NCI-H748 (cell line): ENCODE measurements around the gene CNOT4.
"Not testable (repeated sequence)": the region's sequence is repeated elsewhere in the genome, so short reads cannot be mapped to it uniquely, and the experiment has no call there.

ENCODE experiments used
- DNase-seq: peaks from one replicate; lab custom pipeline; 2025; ENCODE audit not compliant: unreplicated experiment; lab: John Stamatoyannopoulos, UW

CNOT4 gene

GRCh38 chr7:135366843-135367508 is 142.9 kb downstream of the CNOT4 start:
- DNase-seq, result no peak

- DNase-seq, result no peak
Observed at GRCh38 chr7:135365721-135366120, 144.2 kb downstream of the CNOT4 start.

DNA sequence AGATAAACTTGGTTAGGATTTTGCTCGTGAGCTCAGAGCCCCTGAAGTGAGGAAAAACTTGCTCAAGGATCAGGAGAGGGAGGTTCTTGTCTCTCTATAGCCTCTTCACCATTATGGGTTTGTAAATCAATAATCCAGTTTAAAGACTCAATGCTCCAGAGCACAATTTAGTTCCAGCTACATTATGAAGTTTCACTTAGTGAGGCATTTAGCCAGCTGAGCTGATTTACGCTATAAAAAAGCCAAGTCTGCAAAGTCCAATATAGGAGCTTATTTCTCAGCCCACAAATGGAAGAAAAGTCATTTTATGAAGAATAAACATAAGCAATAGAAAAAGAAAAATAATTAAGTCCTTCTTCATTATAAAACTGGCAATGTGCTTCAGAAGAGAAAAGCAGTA is 145.7 kb downstream of the CNOT4 start:
- no peak for DNase-seq

GRCh38 chr7:135362871-135363270 is 147.0 kb downstream of the CNOT4 start:
- no peak for DNase-seq

- DNase-seq, result no peak
Observed at GRCh38 chr7:135361788-135362187, 148.1 kb downstream of the CNOT4 start.

GRCh38 chr7:135359615-135360014 is 150.3 kb downstream of the CNOT4 start:
- no peak for DNase-seq

- no peak for DNase-seq
Observed at GRCh38 chr7:135355377-135356048, 154.4 kb downstream of the CNOT4 start.

DNA sequence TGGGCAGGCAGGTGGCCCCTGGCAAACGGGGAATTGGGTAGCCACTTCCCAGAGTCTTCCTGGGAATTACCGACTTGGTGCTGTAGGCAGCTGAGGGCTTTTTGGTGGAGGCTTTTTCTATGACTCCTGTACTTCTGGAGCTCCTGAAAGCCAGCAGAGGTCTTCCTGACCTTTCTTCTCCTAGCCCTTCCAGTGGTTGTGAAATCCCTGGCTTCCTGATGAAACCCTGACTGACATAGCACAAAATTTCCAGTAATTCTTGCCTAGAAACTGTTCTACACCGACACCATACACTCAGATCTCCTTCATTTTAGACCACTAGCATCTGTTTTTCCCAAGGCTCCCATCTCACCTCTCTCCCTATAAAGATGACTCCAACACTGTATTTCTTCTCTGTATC is 156.1 kb downstream of the CNOT4 start:
- DNase-seq, result no peak

DNA sequence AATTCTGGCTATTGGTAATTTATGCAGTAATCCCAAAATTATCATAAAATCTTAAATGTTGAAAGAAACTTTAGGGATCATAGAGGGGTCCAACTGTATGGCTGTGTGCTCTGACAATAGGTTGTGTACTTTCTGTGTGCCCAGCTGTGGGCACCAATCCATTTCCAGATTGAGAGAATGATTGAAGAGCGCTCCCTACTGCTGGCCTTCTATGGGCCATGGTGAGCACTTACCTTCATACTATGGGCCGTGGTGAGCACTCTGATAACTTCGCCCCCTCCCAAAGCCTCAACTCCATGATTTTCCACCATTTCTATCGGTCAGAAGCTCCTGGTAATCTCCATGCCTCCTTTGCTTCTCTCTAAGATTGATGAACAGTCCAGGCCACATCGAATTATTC is 157.6 kb downstream of the CNOT4 start:
- DNase-seq, result no peak

GRCh38 chr7:135351070-135351469 is 158.8 kb downstream of the CNOT4 start:
- not testable (repeated sequence) for DNase-seq

DNA sequence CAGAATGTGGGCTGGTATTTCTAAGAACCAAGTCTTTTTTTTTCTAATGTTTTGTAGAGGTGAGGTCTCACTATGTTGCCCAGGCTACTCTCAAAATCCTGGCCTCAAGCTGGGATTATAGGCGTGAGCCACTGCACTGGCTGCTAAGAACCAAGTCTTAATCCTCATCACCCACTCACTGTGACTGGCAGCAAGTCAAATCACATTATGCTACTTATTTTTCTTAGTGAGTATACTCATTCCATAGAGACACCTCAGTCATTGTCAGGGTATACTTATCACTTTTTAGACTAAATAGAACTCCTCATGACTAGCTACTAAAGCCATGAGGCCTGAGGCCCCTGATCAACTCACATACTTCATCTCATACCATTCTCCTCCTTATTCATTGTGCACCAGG is 160.2 kb downstream of the CNOT4 start:
- no peak for DNase-seq

GRCh38 chr7:135348493-135348892 is 161.4 kb downstream of the CNOT4 start:
- no peak for DNase-seq

- DNase-seq, result no peak
Observed at GRCh38 chr7:135343361-135343760, 166.5 kb downstream of the CNOT4 start.

DNA sequence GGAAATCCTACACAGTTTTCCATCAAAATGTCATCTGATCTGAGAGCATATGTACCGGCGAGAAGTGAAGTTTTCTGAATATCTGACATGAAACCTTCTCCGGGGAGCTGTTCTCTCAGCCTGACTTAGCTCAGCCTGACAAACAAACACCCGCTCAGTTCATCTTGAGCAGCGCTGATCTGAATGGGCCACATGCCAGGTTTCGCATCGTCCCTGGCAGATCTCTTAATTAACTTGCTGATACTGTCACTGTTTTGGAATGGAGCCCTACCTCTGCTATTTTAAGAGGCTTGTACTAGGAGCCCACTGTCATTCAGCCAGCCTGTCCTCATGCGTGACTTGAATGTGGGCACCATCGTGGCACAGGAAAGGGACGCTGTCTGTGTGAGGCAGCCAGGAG is 167.0 kb downstream of the CNOT4 start:
- peak; percentile 43 for DNase-seq

DNA sequence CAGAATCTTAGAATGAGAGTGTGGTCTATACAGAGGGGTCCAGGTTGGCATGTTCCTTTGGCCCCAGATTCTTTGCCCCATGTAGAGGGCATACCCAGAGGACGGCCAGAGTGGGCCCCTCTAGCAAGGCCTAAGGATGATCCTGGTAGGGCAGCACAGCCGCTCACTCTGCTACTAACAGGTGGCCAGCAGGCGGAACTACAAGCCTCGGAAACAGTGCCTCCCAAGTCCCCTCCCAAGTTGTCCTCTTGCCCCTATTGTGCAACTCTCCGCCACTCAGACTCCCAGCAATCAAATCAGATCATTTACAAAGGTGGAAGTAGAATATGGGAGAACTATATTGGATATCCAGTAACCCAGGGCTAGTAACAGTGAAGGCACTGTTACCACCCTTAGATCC is 168.9 kb downstream of the CNOT4 start:
- no peak for DNase-seq

DNA sequence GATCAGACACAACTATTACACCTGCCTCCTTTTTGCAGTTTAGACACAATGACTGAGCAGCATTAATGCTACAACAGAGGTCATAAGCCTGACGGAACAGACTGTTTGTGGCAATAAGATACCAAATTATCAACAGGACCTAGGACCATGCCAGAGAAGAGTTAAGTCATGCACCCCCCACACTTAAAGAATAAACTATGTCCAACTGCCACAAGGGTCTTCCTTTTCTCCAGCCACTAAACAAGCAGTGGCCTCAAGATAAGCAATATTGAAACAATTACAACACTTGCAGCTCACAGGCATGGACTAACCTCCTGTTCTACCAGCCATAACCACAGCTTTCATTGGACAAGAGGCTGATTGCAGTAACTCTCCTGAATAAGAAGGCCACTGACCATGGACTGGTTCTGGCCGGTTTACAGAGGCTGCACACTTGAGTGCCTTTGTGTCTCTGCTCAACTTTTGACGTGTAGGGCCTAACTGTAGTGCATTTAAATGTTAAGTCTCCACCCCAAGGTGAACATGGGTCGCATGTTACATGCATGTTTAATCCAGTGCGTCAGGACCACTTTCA is 171.8 kb downstream of the CNOT4 start:
- no peak for DNase-seq

- no peak for DNase-seq
Observed at GRCh38 chr7:135337506-135337905, 172.4 kb downstream of the CNOT4 start.

- DNase-seq, result peak; percentile 84
Observed at GRCh38 chr7:135335628-135336139, 174.2 kb downstream of the CNOT4 start.

GRCh38 chr7:135334830-135335543 is 174.9 kb downstream of the CNOT4 start:
- peak; percentile 36 for DNase-seq

GRCh38 chr7:135333946-135334345 is 176.0 kb downstream of the CNOT4 start:
- DNase-seq, result no peak

DNA sequence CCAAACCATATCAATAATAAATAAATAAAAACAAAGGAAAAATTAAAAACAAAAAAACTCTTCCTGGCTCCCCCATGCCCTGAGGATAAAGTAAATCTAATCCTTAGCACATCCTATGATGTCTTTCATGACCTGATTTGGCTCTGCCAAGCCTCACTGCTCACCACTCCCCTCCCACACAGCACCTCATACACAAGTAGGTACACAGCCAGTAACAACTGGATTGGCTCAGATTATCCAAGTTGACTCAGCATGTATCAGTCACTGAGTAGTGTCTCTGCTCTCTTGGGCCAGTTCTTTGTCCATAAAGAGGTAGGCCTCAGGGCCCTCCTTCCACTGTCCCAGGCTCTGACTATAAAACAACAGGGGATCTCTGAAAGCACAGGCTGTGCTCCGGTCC is 176.7 kb downstream of the CNOT4 start:
- DNase-seq, result no peak

GRCh38 chr7:135330088-135330487 is 179.8 kb downstream of the CNOT4 start:
- DNase-seq, result no peak
